DMS79 (cell line): ENCODE data around the gene PHF8.

ENCODE experiments used
- DNase-seq: peaks from one replicate; lab custom pipeline; 2025; lab: John Stamatoyannopoulos, UW

Gene PHF8

GRCh38 chrX:54044126-54044876 is at the start of gene PHF8:
Gene PHF8, minus strand, starts transcription at chrX:54044473. Its CDS starts 1,745 bp downstream, at chrX:54042728.
- peak; percentile 90 for DNase-seq

DNA sequence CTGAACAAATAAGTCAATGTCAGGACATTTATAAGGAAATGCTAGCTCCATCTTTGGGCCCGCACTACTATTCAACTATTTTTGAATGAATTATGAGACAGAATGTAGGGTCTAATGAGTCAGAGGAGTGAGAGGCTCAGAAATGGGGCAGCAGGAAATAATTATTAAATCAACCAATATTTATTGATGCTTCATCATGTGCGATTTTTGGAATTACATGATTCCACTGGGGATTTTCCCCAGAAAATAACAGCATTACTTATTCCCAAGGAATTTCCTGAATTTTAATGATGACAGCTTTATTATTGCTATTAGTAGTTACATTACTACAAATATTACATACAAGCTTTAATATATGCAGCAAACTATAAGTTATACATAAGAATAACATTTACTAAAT is 49.3 kb upstream of the PHF8 start:
- no peak for DNase-seq

GRCh38 chrX:54093159-54093558 is 48.9 kb upstream of the PHF8 start:
- DNase-seq: no peak

DNA sequence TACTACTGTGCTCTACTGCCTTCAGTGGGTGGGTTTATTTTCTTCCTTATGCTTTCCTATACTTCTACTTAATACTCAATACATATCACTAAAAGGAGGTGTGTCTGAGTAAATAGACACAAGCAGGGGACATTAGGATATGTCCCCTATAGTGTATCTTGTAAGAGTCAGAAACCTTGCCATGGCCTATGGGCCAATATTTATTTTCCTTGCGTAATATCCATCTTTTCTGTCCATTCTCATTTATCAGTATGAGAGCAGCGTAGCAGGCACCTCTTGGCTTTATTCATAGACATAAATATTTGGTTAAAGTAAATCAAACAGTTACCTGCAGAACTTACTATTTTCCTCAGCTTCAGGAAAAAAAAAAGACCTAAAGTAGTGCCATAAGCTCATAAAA is 46.6 kb upstream of the PHF8 start:
- no peak for DNase-seq

DNA sequence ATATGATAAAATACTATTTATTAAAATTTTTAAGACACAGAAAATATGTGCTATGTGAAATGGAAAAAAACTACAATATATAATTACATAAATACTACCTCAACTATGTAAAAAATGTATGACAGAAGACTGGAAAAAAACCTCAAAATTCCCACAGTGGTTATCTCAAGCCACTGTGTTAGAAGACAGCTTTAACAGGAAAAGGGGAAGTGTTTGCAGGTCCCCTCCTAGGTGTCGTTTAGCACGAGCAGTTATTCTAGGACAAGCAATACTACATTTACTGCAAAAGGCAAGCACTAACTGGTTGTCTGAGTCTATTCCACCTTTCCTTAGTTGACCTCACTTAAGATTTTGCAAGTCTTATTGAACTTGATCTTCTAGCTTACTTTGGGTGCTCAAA is 44.9 kb upstream of the PHF8 start:
- DNase-seq: no peak

DNA sequence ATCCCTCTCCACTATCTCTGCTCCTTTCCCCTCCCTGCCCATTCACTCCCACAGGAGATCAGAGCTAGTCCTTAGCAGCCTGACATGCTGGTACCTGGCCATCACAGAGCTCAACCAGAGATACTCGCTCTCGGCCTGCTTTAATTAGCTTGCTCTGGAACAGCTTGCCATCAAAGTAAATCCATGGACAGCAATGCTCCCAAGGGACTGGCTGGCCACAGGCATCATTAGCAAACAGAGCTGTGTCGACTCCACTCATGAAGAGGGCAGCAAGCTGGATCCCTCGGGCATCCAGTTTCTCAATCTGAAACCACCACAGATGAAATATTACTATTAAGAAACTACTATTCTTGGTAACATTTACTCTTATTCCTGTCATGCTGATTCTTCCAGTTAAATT is 43.4 kb upstream of the PHF8 start:
- DNase-seq: no peak

GRCh38 chrX:54085666-54086065 is 41.4 kb upstream of the PHF8 start:
- no peak for DNase-seq

- DNase-seq: no peak
Observed at GRCh38 chrX:54076903-54077302, 32.6 kb upstream of the PHF8 start.

DNA sequence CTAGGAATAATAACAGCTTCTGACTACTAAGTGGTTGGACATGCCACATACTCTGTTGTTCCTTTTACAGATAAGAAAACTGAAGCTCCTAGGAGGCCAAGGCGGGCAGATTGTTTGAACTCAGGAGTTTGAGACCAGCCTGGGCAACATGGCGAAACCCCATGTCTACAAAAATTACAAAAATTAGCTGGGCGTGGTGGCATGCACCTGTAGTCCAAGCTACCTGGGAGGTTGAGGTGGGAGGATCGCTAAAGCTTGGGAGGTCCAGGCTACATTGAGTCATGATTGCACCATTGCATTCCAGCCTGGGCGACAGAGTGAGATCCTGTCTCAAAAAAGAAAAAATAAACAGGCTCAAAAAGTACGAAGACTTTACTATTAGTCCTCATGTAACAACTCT is 30.6 kb upstream of the PHF8 start:
- DNase-seq: no peak

- DNase-seq: no peak
Observed at GRCh38 chrX:54067766-54068165, 23.5 kb upstream of the PHF8 start.

DNA sequence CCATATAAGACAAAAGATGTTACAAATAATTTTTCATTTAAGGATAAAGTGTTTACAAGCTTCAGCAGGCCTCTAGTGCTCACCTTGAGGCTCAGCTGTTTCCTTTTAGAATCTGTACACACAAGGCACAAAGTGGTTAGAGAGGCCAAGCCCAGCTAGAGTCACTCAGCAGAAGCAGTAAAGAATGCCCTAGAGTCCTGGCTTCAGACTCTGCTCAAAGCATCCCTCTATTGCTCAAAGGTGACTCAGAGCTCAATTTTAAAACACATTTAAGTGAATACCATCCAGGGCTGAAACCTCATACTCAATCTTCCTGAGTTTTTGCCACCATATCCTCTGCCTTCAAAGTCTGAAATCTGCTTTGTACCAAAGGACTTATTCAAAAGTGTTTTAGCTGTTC is 22.6 kb upstream of the PHF8 start:
- no peak for DNase-seq

GRCh38 chrX:54064564-54064963 is 20.3 kb upstream of the PHF8 start:
- DNase-seq: no peak

GRCh38 chrX:54063361-54063760 is 19.1 kb upstream of the PHF8 start:
- DNase-seq: no peak

GRCh38 chrX:54049801-54050200 is 5.5 kb upstream of the PHF8 start:
- DNase-seq: no peak

- no peak for DNase-seq
Observed at GRCh38 chrX:54048412-54048811, 4.1 kb upstream of the PHF8 start.

- peak; percentile 1 for DNase-seq
Observed at GRCh38 chrX:54045563-54046228, 1.4 kb upstream of the PHF8 start.

DNA sequence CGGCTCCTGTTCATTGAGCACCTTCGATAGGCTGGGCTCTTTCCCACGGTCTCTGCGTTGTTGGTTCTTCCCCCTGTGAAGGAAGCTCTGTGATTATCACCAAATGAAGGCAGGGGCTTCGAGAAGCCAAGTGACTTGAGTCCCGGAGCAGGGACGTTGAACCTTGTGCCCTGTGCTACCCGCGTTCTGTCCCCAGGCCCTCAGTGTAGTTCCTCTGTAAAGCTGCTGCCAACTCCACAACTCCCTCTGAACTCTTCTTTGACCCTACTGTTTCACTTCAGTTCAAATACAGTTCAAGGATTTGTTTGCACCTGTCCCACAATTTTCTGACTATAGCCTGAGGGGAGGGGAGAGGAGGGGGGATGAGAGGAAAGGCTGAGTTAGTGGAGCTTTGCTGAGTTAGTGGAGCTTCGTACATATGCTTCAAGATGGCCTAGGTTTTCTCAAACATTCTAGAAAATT is 635 bp upstream of the PHF8 start:
- DNase-seq: peak; percentile 42

GRCh38 chrX:54043541-54044125 is 640 bp downstream of the PHF8 start:
- no peak for DNase-seq

- no peak for DNase-seq
Observed at GRCh38 chrX:54043056-54043455, 1.2 kb downstream of the PHF8 start.

- peak; percentile 8 for DNase-seq
Observed at GRCh38 chrX:54042609-54043021, 1.7 kb downstream of the PHF8 start.

DNA sequence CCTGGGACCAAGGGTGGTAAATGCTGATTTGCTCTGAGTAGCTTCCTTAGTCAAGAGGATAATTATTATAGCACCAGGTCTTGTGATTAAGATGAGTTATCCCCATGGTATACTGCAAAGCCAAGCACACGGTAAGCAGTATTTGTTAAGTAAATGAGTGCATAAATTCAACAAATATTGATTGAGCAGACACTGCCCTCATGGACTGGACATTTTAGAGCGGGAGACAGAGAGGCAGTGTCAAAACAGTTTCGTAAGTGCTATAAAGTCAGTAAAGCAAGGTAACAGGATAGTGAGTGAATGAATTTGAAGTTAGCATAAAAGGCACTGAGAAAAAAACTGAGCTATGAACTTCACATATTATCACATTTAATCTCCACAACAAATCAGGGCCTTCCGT is 13.9 kb downstream of the PHF8 start:
- no peak for DNase-seq

DNA sequence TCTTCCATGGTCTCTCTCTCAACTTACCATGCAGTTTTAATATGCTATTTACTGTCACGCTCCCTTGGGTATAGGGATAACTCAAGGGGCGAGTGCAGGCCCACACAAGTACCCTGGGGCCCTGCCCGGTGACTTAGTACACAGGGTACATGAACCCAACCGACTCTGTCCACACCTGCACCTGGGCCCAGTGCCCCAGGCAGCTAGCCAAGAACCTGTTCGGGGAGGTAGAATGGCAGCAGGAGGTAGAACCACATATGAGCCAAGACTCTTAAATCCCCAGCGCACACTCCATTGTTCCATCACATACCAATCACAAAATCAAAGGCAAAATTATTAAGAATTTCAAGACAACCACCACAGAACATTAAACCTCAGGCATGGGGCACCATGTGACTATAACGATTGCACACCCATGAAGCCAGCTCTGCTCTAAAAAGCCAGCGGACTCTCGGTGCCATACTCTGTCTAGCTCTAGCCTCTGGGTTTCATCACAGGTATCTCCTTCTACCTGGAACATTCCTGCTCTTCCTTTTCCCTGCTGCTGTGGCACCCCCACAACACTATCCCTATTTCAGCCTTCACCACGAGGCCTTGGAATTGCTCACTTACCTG is 14.6 kb downstream of the PHF8 start:
- DNase-seq: peak; percentile 87

DNA sequence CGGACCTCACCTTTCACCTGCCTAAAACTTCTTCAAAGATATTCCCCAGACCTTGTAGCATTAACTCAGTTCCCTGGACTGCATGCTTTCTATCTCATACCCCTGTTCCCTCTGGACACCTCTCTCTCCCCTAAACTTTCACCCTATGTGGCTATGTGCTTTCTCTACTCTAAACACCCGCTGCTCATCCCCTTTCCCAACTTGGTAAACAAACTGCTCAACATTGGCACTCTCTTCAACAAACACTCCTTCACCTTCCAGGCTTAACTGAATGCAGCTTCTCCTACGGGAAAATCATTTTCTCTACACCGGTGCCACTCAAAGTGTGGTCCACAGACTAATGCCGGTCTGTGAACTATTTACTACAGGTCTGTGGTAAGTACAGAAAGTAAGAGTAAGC is 19.9 kb downstream of the PHF8 start:
- DNase-seq: no peak
